GM19455 (cell line): Measurements from ENCODE around the gene GMDS.

ENCODE experiments used
- ATAC-seq: cut with Tn5 transposase; IDR thresholded peaks from one replicate; pipeline ENCODE4 v1.9.1; 2021; ENCODE audit not compliant: unreplicated experiment

GMDS gene

DNA sequence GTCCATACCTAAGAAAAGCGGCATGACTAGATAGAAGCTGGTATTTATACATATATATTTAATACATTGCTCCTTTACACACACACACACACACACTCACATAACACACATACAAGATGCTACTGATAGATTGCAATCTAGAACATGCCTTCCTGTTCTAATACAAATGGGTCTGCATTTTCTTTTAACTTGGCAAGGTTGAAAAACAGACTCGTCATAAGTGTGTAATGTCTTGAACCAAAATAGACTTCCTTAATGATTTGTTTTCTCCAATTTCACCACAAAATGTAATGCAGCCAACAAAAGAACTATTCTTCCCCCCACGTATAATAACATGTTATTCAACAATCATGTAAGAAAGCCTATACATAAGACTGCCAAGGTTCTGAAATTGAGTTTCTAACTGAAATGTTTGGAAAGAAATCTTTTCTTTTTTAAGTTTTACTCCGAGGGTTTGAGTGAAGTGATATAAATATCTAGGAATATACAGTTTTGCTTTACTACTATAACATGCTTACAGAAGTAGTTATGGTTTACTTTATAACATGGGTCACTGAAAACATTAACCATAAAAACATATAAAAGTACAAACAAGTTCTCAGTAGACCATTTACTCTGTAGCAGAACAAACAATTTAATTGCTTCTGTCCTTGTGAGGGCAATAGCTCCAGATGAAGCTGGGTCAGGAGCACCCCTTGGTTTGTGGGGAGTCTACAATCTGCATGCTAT, 428.2 kb downstream of the GMDS start:
- ATAC-seq, result no peak

GRCh38 chr6:1815827-1816452, 429.5 kb downstream of the GMDS start:
- ATAC-seq, result no peak

- no peak for ATAC-seq
Measured at GRCh38 chr6:1814279-1814678, 431.1 kb downstream of the GMDS start.

GRCh38 chr6:1812487-1812886, 432.9 kb downstream of the GMDS start:
- no peak for ATAC-seq

- no peak for ATAC-seq
Measured at GRCh38 chr6:1812034-1812433, 433.4 kb downstream of the GMDS start.

- ATAC-seq, result no peak
Measured at GRCh38 chr6:1810880-1811279, 434.5 kb downstream of the GMDS start.

DNA sequence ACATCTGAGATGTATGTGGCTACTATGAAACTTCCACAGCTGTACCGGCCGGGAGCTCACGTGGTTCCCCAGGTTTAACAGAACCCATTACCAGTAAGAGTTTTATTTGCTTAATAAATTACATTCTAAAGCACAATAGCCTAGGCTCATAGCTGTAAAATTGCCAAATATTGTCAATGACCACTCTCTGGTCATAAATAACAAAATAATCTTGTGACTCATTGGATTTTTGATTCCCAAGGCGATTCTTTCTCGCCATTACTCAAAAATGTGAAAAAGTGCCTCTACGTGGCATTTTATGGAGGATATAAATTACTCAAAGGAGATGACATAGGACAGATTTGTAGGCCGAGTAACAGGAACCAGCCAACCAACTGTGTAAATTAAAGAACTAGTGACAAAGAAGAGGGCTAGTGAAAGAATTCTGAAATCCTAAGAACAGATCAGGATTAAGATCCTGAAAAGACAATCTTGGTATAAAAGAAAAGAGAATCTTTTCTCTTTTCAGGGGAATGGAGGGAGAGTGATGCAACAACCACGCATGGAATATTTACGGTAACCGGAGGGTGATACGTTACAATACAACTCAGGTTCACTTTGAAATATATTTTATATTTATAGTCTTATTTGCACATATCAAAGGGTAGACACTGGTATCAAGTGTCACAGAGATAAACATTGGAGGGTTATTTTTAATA, 436.0 kb downstream of the GMDS start:
- no peak for ATAC-seq

- ATAC-seq, result no peak
Measured at GRCh38 chr6:1806935-1807334, 438.5 kb downstream of the GMDS start.

- no peak for ATAC-seq
Measured at GRCh38 chr6:1802491-1803395, 442.7 kb downstream of the GMDS start.

DNA sequence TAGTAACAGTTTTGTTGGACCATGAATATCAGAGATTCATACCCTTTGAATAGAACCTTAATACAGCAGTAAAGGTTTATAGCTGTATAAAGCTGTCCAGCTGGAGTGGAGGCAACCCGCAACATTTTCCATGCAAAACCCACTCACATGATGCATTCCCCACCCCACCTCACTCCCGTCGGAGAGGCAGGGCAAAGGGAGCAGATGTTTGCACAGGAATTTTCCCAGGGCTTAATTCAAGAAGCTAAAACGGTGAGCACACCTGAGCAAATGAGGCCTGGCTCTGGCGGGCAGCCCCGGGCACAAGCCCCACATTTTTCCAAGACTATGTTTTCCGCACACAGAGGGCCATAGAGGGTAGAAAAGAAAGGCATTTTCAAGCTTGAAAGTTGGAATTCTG, 444.0 kb downstream of the GMDS start:
- ATAC-seq, result no peak

DNA sequence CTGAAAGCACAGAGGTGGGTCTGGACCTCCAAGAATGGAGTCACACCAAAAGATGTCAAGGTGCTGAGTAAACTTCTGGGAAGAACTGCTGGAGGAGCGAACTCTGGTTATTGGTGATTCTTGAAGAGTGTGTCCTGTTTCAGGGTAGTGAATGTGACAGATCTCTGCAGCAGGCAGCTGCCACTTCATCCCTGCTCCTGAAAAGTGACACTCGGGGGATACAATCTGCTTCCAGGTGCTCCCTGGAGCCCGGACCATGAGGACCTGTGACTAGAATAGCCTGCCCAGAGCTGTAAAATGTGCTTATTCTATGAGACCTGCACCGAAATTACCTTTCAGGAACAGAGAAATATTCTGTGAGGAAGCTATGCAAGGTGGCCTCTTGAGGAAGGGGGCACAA, 444.6 kb downstream of the GMDS start:
- ATAC-seq, result no peak

GRCh38 chr6:1798965-1799325, 446.5 kb downstream of the GMDS start:
- ATAC-seq, result no peak

DNA sequence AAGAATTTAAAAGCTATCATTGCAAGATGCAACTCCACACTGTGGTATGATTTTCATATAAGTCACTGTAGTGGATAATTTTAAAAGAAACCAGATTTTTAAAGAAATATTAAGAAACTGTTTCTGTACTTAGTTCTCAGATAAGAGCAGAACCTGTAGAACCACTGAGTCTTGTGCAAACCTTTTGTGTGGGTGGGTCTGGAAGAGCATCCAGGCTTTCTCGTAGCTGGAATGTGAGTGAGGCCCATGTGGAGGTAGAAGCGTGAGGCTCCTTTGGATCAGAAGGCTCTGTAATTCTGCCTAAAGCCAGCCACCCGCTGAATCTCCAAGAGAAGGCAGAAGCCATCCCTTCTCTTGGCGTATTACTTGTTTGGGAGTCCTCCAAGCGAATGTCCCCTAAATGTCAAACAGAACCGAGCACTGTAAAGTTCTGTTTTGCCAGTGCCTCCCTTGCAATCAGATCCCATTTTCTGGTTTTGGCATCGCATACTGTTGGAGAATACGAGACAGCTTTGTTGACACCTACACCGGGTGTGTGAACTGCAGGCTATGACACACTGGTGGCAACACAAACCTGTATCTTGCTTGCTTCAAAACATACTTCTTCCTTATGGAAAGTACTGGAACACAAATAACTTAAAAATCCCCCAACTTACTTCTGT, 447.0 kb downstream of the GMDS start:
- no peak for ATAC-seq

DNA sequence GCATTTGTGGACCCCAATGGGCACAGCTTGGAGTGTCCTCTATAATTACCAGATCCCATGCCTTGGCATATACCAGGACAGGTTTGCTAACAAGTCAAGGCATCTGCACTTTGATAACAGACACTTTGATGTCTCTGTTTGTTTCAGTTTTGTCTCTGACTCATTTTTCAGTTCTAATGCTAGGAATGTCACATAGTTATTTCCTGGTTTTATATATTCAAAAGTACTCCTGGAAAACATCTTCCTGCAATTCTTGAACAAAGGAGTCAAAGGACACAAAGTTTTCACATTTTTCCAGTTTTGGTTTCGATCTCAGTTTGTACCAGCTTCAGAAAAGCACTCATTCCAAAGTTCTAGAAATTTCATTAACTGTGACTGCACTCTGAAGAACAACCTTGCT, 447.6 kb downstream of the GMDS start:
- no peak for ATAC-seq

GRCh38 chr6:1796706-1797529, 448.5 kb downstream of the GMDS start:
- peak; percentile 93 for ATAC-seq

GRCh38 chr6:1795910-1796309, 449.5 kb downstream of the GMDS start:
- no peak for ATAC-seq

- ATAC-seq, result no peak
Measured at GRCh38 chr6:1792989-1793388, 452.4 kb downstream of the GMDS start.

- ATAC-seq, result no peak
Measured at GRCh38 chr6:1790684-1791083, 454.7 kb downstream of the GMDS start.

DNA sequence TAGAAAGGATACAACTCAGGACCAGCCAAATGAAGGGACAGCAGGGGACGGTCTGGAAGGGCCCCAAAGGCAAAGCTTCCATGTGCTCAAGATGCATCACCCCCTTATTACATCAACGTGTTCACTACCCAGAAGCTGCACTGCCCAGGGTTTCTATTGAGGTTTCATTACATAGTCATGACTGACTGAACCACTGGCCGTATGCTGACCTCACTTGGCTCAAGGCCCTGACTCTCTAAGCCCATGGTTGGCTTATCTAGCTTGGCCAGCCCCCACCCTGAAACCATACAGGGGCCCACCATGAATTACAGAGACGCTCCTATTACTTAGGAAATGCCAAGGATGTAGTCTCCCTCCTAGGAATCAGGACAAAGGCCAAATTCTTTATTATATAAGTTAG, 456.3 kb downstream of the GMDS start:
- ATAC-seq, result no peak

DNA sequence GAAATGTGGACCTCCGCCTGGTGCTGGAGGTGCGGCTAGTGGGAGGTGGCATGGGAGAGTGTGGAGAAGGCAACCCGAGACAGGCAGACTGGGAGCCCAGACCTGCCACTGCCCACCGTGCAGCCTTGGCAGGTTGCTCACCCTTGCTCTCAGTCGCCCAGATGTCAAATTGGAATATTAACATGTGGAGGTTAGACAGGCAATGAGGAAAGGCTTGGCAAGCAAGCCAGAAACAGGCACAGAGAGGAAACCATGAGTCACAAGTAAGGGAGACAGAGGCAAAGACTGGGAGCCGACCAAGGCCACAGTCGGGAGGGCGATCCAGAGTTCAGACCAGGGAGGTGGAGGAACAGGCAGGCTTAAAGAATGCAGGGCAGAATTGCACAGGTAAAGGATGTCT, 457.5 kb downstream of the GMDS start:
- ATAC-seq, result no peak
